HepG2 (cell line): ENCODE data around the gene SOCS1.

Experiments used
- ZNF713 ChIP-seq: sonication (generic); formaldehyde crosslinking; IDR thresholded peaks from 2 replicates; pipeline ENCODE4 v1.4.0; 2020; ENCODE audit warnings: mild to moderate bottlenecking, missing genetic modification reagents
- TF ChIP-seq, protein P1 (sequence below): sonication (generic); formaldehyde crosslinking; IDR thresholded peaks from 2 replicates; pipeline ENCODE4 v1.4.0; 2020; ENCODE audit warnings: missing genetic modification reagents

DNA sequence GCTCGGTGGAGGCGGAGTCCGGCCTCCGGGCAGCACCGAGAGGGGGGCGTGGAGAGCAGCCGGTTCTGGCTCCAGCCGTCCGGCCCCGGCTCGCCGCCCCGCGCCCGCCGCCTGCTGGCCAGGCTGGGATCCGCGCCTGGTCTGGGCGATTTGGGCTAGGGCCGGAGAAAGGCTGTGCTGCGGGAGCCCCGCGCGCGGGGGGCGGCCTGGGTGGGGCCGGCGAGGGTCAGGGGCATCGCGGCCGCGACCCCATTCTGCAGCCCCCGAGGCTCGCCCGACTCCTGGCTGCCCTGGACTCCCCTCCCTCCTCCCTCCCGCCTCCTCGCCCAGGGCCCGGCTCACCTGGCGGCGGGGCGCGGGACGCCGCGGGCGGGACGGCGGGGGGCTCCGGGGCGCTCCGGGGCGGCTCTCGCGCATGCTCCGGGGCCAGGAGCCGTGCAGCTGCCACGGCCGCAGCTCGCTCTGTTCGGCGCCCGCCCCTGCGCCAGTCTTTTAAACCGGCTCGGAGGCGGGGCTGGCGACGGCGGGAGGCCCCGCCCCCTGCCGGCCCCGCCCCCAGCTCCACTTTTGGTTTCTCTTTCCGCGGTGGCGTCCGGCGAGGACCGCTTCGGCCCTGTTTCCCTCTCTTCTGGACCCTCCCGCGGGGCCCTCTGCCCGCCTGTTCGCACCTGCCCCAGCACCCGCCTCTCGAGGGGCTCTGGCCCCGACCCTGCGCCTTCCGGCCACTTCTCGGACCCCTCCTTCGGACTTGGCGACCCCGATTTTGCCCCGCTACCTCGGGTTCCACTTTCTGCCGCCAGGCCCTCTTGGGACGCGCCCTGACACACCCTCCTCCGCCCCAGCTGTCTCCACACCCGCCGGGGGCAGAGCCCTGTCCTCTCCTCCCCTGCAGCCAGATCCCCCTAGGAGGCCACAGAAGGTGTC lies at the start of gene SOCS1:
- TF ChIP-seq, protein P1, sequence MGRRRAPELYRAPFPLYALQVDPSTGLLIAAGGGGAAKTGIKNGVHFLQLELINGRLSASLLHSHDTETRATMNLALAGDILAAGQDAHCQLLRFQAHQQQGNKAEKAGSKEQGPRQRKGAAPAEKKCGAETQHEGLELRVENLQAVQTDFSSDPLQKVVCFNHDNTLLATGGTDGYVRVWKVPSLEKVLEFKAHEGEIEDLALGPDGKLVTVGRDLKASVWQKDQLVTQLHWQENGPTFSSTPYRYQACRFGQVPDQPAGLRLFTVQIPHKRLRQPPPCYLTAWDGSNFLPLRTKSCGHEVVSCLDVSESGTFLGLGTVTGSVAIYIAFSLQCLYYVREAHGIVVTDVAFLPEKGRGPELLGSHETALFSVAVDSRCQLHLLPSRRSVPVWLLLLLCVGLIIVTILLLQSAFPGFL (CRISPR knock-in tag), result peak; percentile 65; the same call in 1 of the 2 replicates
- 0 out of 2 replicates have a peak, but pooled peaks have one; percentile 24 for TF ChIP-seq ZNF713 (CRISPR knock-in tag)
